Neural cell (in vitro differentiated cells): ENCODE measurements around the gene ATP5MG. TPM values are rescaled to one million over a fixed set of nuclear protein-coding genes. Genes with fewer than 3 reads are reported as not detected.

Experiments
- H2AFZ ChIP-seq: fragments of 200-600, 300-800 bp; sonication (generic), shearing (Covaris generic); 2 replicates; pipeline ENCODE4 v1.6.0; 2014; ENCODE audit warnings: low read depth, mild to moderate bottlenecking, antibody characterized with exemption, low read length, moderate library complexity
- H3F3A ChIP-seq: fragments of 200-600 bp; shearing (Covaris generic); 2 replicates; pipeline ENCODE4 v1.6.1; 2016; ENCODE audit warnings: mild to moderate bottlenecking, moderate library complexity, mixed read lengths, antibody characterized with exemption, low read length; ENCODE audit not compliant: insufficient read depth, poor library complexity, severe bottlenecking
- H3K27ac ChIP-seq: fragments of 200-600, 300-800 bp; sonication (generic), shearing (Covaris generic); 2 replicates; pipeline ENCODE4 v1.5.1; 2014; ENCODE audit warnings: mild to moderate bottlenecking, low read length, moderate library complexity
- H3K27me3 ChIP-seq: fragments of 300-800, 200-600 bp; sonication (generic), shearing (Covaris generic); 2 replicates; pipeline ENCODE4 v1.6.0; 2014; ENCODE audit warnings: mild to moderate bottlenecking, low read depth, low read length, moderate library complexity; ENCODE audit not compliant: insufficient read depth
- H3K36me3 ChIP-seq: fragments of 300-800, 200-600 bp; sonication (generic), shearing (Covaris generic); 2 replicates; pipeline ENCODE4 v1.5.1; 2014; ENCODE audit warnings: mild to moderate bottlenecking, antibody characterized with exemption, low read length, moderate library complexity; ENCODE audit not compliant: insufficient read depth
- H3K4me2 ChIP-seq: fragments of 300-800, 200-600 bp; sonication (generic), shearing (Covaris generic); 2 replicates; pipeline ENCODE4 v1.6.0; 2014; ENCODE audit warnings: mild to moderate bottlenecking, low read length
- H3K4me3 ChIP-seq: fragments of 300-800, 200-600 bp; sonication (generic), shearing (Covaris generic); 2 replicates; pipeline ENCODE4 v1.5.1; 2014; ENCODE audit warnings: mild to moderate bottlenecking, low read length, moderate library complexity
- H3K79me2 ChIP-seq: fragments of 200-600 bp; shearing (Covaris generic); replicated peaks from 2 replicates; pipeline ENCODE4 v1.6.0; 2014; ENCODE audit warnings: mild to moderate bottlenecking, low read length, moderate library complexity; ENCODE audit not compliant: insufficient read depth
- H3K9ac ChIP-seq: fragments of 300-800, 200-600 bp; sonication (generic), shearing (Covaris generic); 2 replicates; pipeline ENCODE4 v1.6.1; 2016; ENCODE audit warnings: mild to moderate bottlenecking, low read length, mixed read lengths
- H3K9me2 ChIP-seq: fragments of 200-600 bp; shearing (Covaris generic); 2 replicates; pipeline ENCODE4 v1.6.1; 2016; ENCODE audit warnings: mild to moderate bottlenecking, low read length, mixed read lengths; ENCODE audit not compliant: insufficient read depth
- H3K9me3 ChIP-seq: fragments of 200-600, 300-800 bp; sonication (generic), shearing (Covaris generic); 2 replicates; pipeline ENCODE4 v1.6.1; 2016; ENCODE audit warnings: mild to moderate bottlenecking, mixed run types, low read length, moderate library complexity, mixed read lengths
- H4K20me1 ChIP-seq: fragments of 200-600 bp; shearing (Covaris generic); 2 replicates; pipeline ENCODE4 v1.6.1; 2016; ENCODE audit warnings: mild to moderate bottlenecking, mixed run types; ENCODE audit not compliant: insufficient read depth
- EP300 ChIP-seq: fragments of 450-650 bp; conservative IDR thresholded peaks from 2 replicates; pipeline ENCODE4 v1.6.1; 2014; ENCODE audit warnings: antibody characterized with exemption, mild to moderate bottlenecking, moderate library complexity; ENCODE audit not compliant: poor library complexity, severe bottlenecking
- EZH2 ChIP-seq: fragments of 200-600, 300-800 bp; shearing (Covaris generic), sonication (generic); IDR thresholded peaks from 2 replicates; pipeline ENCODE4 v1.6.1; 2014; ENCODE audit warnings: antibody characterized with exemption, low read length, borderline replicate concordance, mild to moderate bottlenecking; ENCODE audit not compliant: insufficient read depth, poor library complexity, severe bottlenecking
- MXI1 ChIP-seq: fragments of 450-650 bp; conservative IDR thresholded peaks from 2 replicates; pipeline ENCODE4 v1.6.1; 2014; ENCODE audit warnings: antibody characterized with exemption, mild to moderate bottlenecking; ENCODE audit not compliant: poor library complexity, severe bottlenecking
- POLR2AphosphoS5 ChIP-seq: IDR thresholded peaks from 2 replicates; pipeline ENCODE4 v1.6.1; 2012
- RAD21 ChIP-seq: fragments of 450-650 bp; conservative IDR thresholded peaks from 2 replicates; pipeline ENCODE4 v1.6.1; 2014; ENCODE audit warnings: antibody characterized with exemption, mild to moderate bottlenecking, moderate library complexity
- SMC3 ChIP-seq: fragments of 450-650 bp; conservative IDR thresholded peaks from 2 replicates; pipeline ENCODE4 v1.6.1; 2014; ENCODE audit warnings: antibody characterized with exemption, mild to moderate bottlenecking, moderate library complexity; ENCODE audit not compliant: poor library complexity
- TAF1 ChIP-seq: IDR thresholded peaks from 2 replicates; pipeline ENCODE4 v1.6.1; 2012; ENCODE audit warnings: low read depth
- polyA plus RNA-seq: library from polyadenylated mRNA; depleted of rRNA; stranded (reverse); fragments of >200 nt; gene quantifications from 2 replicates; pipeline ENCODE4 v1.2.3, GENCODE V29; 2014
- TF ChIP-seq, protein P1 (sequence below): fragments of 450-650 bp; IDR thresholded peaks from 2 replicates; pipeline ENCODE4 v1.5.1; 2014; ENCODE audit warnings: antibody characterized with exemption, mild to moderate bottlenecking, moderate library complexity; ENCODE audit not compliant: poor library complexity, severe bottlenecking
- TF ChIP-seq, protein P2 (sequence below): IDR thresholded peaks from 2 replicates; pipeline ENCODE4 v1.6.1; 2012; ENCODE audit warnings: borderline replicate concordance

ATP5MG gene
- polyA plus RNA-seq, 1 donor from 2014 or later: 153 TPM

- TF ChIP-seq EP300 (no peak), MXI1 (no peak), EZH2 (no peak), RAD21 (no peak), POLR2AphosphoS5 (no peak)
- TF ChIP-seq, protein P1, sequence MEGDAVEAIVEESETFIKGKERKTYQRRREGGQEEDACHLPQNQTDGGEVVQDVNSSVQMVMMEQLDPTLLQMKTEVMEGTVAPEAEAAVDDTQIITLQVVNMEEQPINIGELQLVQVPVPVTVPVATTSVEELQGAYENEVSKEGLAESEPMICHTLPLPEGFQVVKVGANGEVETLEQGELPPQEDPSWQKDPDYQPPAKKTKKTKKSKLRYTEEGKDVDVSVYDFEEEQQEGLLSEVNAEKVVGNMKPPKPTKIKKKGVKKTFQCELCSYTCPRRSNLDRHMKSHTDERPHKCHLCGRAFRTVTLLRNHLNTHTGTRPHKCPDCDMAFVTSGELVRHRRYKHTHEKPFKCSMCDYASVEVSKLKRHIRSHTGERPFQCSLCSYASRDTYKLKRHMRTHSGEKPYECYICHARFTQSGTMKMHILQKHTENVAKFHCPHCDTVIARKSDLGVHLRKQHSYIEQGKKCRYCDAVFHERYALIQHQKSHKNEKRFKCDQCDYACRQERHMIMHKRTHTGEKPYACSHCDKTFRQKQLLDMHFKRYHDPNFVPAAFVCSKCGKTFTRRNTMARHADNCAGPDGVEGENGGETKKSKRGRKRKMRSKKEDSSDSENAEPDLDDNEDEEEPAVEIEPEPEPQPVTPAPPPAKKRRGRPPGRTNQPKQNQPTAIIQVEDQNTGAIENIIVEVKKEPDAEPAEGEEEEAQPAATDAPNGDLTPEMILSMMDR: no peak
- TF ChIP-seq, protein P2, sequence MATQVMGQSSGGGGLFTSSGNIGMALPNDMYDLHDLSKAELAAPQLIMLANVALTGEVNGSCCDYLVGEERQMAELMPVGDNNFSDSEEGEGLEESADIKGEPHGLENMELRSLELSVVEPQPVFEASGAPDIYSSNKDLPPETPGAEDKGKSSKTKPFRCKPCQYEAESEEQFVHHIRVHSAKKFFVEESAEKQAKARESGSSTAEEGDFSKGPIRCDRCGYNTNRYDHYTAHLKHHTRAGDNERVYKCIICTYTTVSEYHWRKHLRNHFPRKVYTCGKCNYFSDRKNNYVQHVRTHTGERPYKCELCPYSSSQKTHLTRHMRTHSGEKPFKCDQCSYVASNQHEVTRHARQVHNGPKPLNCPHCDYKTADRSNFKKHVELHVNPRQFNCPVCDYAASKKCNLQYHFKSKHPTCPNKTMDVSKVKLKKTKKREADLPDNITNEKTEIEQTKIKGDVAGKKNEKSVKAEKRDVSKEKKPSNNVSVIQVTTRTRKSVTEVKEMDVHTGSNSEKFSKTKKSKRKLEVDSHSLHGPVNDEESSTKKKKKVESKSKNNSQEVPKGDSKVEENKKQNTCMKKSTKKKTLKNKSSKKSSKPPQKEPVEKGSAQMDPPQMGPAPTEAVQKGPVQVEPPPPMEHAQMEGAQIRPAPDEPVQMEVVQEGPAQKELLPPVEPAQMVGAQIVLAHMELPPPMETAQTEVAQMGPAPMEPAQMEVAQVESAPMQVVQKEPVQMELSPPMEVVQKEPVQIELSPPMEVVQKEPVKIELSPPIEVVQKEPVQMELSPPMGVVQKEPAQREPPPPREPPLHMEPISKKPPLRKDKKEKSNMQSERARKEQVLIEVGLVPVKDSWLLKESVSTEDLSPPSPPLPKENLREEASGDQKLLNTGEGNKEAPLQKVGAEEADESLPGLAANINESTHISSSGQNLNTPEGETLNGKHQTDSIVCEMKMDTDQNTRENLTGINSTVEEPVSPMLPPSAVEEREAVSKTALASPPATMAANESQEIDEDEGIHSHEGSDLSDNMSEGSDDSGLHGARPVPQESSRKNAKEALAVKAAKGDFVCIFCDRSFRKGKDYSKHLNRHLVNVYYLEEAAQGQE: no peak
- H3K9me2 ChIP-seq: no peaks in the 10 kb centered on the region
- no peaks in the 10 kb centered on the region for H3K27me3 ChIP-seq
- H3K36me3 ChIP-seq: no peaks in the 10 kb centered on the region
- H4K20me1 ChIP-seq: no peaks in the 10 kb centered on the region
- no peaks in the 10 kb centered on the region for H3K9me3 ChIP-seq
- H2AFZ ChIP-seq: no peak overlapping the region
- no peak overlapping the region for H3K4me3 ChIP-seq
- no peak overlapping the region for H3K9ac ChIP-seq
- H3K79me2 ChIP-seq: no peaks in the 10 kb centered on the region
- no peak overlapping the region for H3K27ac ChIP-seq
- no peak overlapping the region for H3K4me2 ChIP-seq
- H3F3A ChIP-seq: no peaks in the 10 kb centered on the region
Observed at GRCh38 chr11:118418766-118419165, 17.4 kb downstream of the ATP5MG start.

- TF ChIP-seq EZH2 (no peak), RAD21 (no peak), SMC3 (no peak), POLR2AphosphoS5 (no peak), TAF1 (no peak), EP300 (no peak)
- TF ChIP-seq, protein P1: no peak
- Histone ChIP-seq H3F3A (no peaks in the 10 kb centered on the region), H3K4me3 (no peak overlapping the region), H4K20me1 (no peaks in the 10 kb centered on the region), H3K9ac (no peak overlapping the region), H3K9me2 (no peaks in the 10 kb centered on the region), H3K36me3 (no peaks in the 10 kb centered on the region), H2AFZ (no peak overlapping the region), H3K4me2 (no peak overlapping the region), H3K27me3 (no peaks in the 10 kb centered on the region), H3K79me2 (no peaks in the 10 kb centered on the region), H3K9me3 (no peaks in the 10 kb centered on the region), H3K27ac (no peak overlapping the region)
Observed at GRCh38 chr11:118427707-118428106, 26.3 kb downstream of the ATP5MG start.
